Gastroesophageal sphincter (tissue), 4 donors: Measurements from ENCODE around the gene KCNJ12. TPM values are rescaled to one million over a fixed set of nuclear protein-coding genes. Genes with fewer than 3 reads are reported as not detected.
A peak's percentile ranks its signal among the peaks of the same experiment; 100 is the strongest.

ENCODE experiments used
- ATAC-seq: fragments of 150-250 bp; one replicate; pipeline ENCODE4 v1.9.1; 2016; ENCODE audit warnings: mild to moderate bottlenecking, moderate library complexity
- H3K27ac ChIP-seq, 4 donors: fragments of 200-600 bp; sonication (generic) in 3 of 4; 1 replicate in 3 of 4; 2 replicates in 1 of 4; pipeline ENCODE4 v1.5.1; 2016 to 2019
- H3K27me3 ChIP-seq: fragments of 200-600 bp; sonication (generic); one replicate; pipeline ENCODE4 v1.5.1; 2019
- H3K36me3 ChIP-seq, 2 donors: fragments of 200-600 bp; sonication (generic); one replicate each; pipeline ENCODE4 v1.5.1; 2019; ENCODE audit warnings: control low read depth in 1 of 2
- H3K4me1 ChIP-seq, 3 donors: fragments of 200-600 bp; sonication (generic); 1 replicate in 2 of 3; 2 replicates in 1 of 3; pipeline ENCODE4 v1.5.1; 2016 to 2019; ENCODE audit warnings: control low read depth in 2 of 3
- H3K4me3 ChIP-seq, 2 donors: fragments of 200-600 bp; sonication (generic); one replicate each; pipeline ENCODE4 v1.5.1; 2019; ENCODE audit warnings: mild to moderate bottlenecking in 1 of 2, moderate library complexity in 1 of 2
- H3K9me3 ChIP-seq, 3 donors: fragments of 200-600 bp; sonication (generic); one replicate each; pipeline ENCODE4 v1.5.1; 2017 to 2019; ENCODE audit warnings: control low read depth in 2 of 3
- CTCF ChIP-seq, 4 experiments: fragments of 200-600 bp in 2 of 4; fragments of 450-650 bp in 2 of 4; sonication (generic) in 1 of 4; IDR thresholded peaks; one replicate each; pipeline ENCODE4 v1.5.1; 2017 to 2019; ENCODE audit warnings: antibody characterized with exemption in 4 of 4, mild to moderate bottlenecking in 2 of 4, moderate library complexity in 2 of 4
- EP300 ChIP-seq: sonication (generic); formaldehyde crosslinking; IDR thresholded peaks from one replicate; pipeline ENCODE4 v1.6.1; 2017; ENCODE audit warnings: antibody characterized with exemption, mild to moderate bottlenecking
- POLR2A ChIP-seq, 2 donors: fragments of 450-650 bp; IDR thresholded peaks; one replicate each; pipeline ENCODE4 v1.6.1; 2017; ENCODE audit warnings: antibody characterized with exemption in 2 of 2, mild to moderate bottlenecking in 2 of 2, moderate library complexity in 1 of 2
- POLR2AphosphoS5 ChIP-seq: sonication (generic); formaldehyde crosslinking; IDR thresholded peaks from one replicate; pipeline ENCODE4 v1.6.1; 2017; ENCODE audit warnings: antibody characterized with exemption
- WGBS, 2 donors: methylation state at CpG; one replicate each; pipeline ENCODE4 v1.1.5; 2018; ENCODE audit warnings: low coverage in 1 of 2; 5-methylcytosine and 5-hydroxymethylcytosine counted together
- total RNA-seq, 4 donors: library from RNA; depleted of rRNA; stranded (reverse); fragments of >200 nt; gene quantifications; one replicate each; pipeline ENCODE4 v1.1.0, GENCODE V29; 2016

Gene KCNJ12
- total RNA-seq, 4 donors from 2014 or later = 0.78 to 3.1 (median 1.9) TPM

- H3K9me3 ChIP-seq = no peaks in the 10 kb centered on the region
- no peaks in the 10 kb centered on the region for H3K4me1 ChIP-seq
- 86 to 88% methylated on average over 2 to 7 of the region's 8 CpGs for WGBS, 2 donors
- H3K27ac ChIP-seq = no peak overlapping the region
- ATAC-seq = no peak
- H3K27me3 ChIP-seq = no peaks in the 10 kb centered on the region
- H3K4me3 ChIP-seq = no peak overlapping the region
- no peak for TF ChIP-seq EP300
- TF ChIP-seq POLR2AphosphoS5 = no peak
- no peak for TF ChIP-seq CTCF (IDR thresholded peaks at IDR 0.05)
- TF ChIP-seq POLR2A (IDR thresholded peaks at IDR 0.05) = no peak
- no peaks in the 10 kb centered on the region for H3K36me3 ChIP-seq
These were observed 23.2 kb upstream of the KCNJ12 start for GRCh38 chr17:21352981-21353265.

GRCh38 chr17:21353326-21354010 is 22.7 kb upstream of the KCNJ12 start:
- 70 to 83% methylated on average over 7 to 9 of the region's 13 CpGs for WGBS, 2 donors
- Histone ChIP-seq H3K27me3 (no peaks in the 10 kb centered on the region), H3K27ac (no peak overlapping the region), H3K4me1 (no peaks in the 10 kb centered on the region), H3K4me3 (no peak overlapping the region), H3K36me3 (no peaks in the 10 kb centered on the region), H3K9me3 (no peaks in the 10 kb centered on the region)
- ATAC-seq = peak; percentile 69
- TF ChIP-seq POLR2AphosphoS5 (no peak), EP300 (no peak), CTCF (IDR thresholded peaks at IDR 0.05) (no peak), POLR2A (IDR thresholded peaks at IDR 0.05) (no peak)

- H3K4me3 ChIP-seq = no peak overlapping the region
- H3K9me3 ChIP-seq = no peaks in the 10 kb centered on the region
- no peak for ATAC-seq
- H3K36me3 ChIP-seq = no peaks in the 10 kb centered on the region
- H3K4me1 ChIP-seq = peaks cover 0 to 4% (median 0%) of the 10 kb centered on the region in 3 donors
- no peak overlapping the region for H3K27ac ChIP-seq
- TF ChIP-seq POLR2AphosphoS5 = no peak
- TF ChIP-seq CTCF (IDR thresholded peaks at IDR 0.05) = no peak
- TF ChIP-seq EP300 = no peak
- no peak for TF ChIP-seq POLR2A (IDR thresholded peaks at IDR 0.05)
- 83 to 100% methylated on average over 6 to 9 of the region's 13 CpGs for WGBS, 2 donors
- no peaks in the 10 kb centered on the region for H3K27me3 ChIP-seq
These were observed 21.3 kb upstream of the KCNJ12 start for GRCh38 chr17:21354796-21355385.

GRCh38 chr17:21355586-21355985 is 20.6 kb upstream of the KCNJ12 start:
- no peak for ATAC-seq
- no peaks in the 10 kb centered on the region for H3K36me3 ChIP-seq
- peaks cover 0 to 4% (median 0%) of the 10 kb centered on the region in 3 donors for H3K4me1 ChIP-seq
- H3K4me3 ChIP-seq = no peak overlapping the region
- H3K27me3 ChIP-seq = no peaks in the 10 kb centered on the region
- H3K9me3 ChIP-seq = no peaks in the 10 kb centered on the region
- WGBS, 2 donors = no CpG with 5 or more reads among the region's 12 CpGs
- no peak overlapping the region for H3K27ac ChIP-seq
- TF ChIP-seq EP300 = no peak
- no peak for TF ChIP-seq POLR2A (IDR thresholded peaks at IDR 0.05)
- TF ChIP-seq CTCF (IDR thresholded peaks at IDR 0.05) = no peak
- no peak for TF ChIP-seq POLR2AphosphoS5

- TF ChIP-seq POLR2A (IDR thresholded peaks at IDR 0.05) (no peak), POLR2AphosphoS5 (no peak), EP300 (no peak), CTCF (IDR thresholded peaks at IDR 0.05) (no peak)
- Histone ChIP-seq H3K4me3 (no peak overlapping the region), H3K4me1 (peaks cover 0 to 4% (median 0%) of the 10 kb centered on the region in 3 donors), H3K27me3 (no peaks in the 10 kb centered on the region), H3K36me3 (no peaks in the 10 kb centered on the region), H3K27ac (no peak overlapping the region), H3K9me3 (no peaks in the 10 kb centered on the region)
- no peak for ATAC-seq
- 91 to 96% methylated on average over 2 of the region's 2 CpGs for WGBS, 2 donors
These were observed 19.5 kb upstream of the KCNJ12 start for GRCh38 chr17:21356537-21357127.
